GM03348 (cell line): ENCODE measurements around the gene OPRL1.
"Not testable (repeated sequence)": the region's sequence is repeated elsewhere in the genome, so short reads cannot be mapped to it uniquely, and the experiment has no call there.

ENCODE experiments used
- DNase-seq: peaks from one replicate; pipeline ENCODE4 v3.0.0; 2012; ENCODE audit warnings: low spot score

The OPRL1 gene

DNA sequence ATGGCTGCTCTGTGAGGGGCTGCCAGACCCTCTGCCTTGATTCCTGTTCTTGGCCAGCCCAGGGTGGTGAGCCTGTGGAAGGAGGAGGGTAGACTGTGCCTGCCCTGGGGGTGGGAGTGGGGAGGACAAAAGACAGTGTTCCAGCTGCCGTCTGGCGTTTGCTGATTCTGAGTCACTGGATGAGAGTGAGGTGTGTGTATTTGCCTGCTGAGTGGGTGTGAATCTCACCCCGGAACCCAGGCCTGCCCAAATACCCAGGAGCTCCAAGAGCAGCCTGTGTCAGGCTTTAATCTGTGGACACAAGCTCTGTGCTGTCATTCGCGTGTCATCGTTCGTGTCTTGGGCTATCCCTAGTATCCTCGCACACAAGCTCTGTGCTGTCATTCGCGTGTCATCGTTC, 6.9 kb downstream of the OPRL1 start:
- no peak for DNase-seq

- DNase-seq, result not testable (repeated sequence)
Observed at GRCh38 chr20:64087226-64087825, 7.4 kb downstream of the OPRL1 start.

- DNase-seq, result not testable (repeated sequence)
Observed at GRCh38 chr20:64088586-64088985, 8.7 kb downstream of the OPRL1 start.

DNA sequence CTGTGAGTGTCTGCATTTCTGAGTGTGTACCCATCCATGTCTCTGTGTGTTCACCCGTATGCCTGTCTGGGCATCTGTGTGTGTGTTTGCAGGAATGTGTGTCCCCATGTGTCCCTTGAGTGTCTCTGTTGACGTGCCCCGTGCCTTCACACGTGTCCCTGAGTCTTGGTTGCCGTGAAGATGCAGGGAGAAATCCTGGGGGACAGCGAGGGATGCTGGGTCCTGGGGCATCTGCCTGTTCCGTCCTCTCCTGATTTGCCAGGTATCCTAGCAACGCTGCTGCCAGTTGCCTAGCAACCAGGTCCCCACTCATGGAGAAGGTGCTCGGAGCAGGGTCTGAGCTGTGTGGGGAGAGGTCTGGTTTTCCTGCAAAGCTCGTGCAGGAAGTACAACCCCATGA, 10.3 kb downstream of the OPRL1 start:
- DNase-seq, result no peak

GRCh38 chr20:64091340-64091739, 11.5 kb downstream of the OPRL1 start:
- DNase-seq, result no peak

GRCh38 chr20:64091770-64092169, 11.9 kb downstream of the OPRL1 start:
- no peak for DNase-seq

DNA sequence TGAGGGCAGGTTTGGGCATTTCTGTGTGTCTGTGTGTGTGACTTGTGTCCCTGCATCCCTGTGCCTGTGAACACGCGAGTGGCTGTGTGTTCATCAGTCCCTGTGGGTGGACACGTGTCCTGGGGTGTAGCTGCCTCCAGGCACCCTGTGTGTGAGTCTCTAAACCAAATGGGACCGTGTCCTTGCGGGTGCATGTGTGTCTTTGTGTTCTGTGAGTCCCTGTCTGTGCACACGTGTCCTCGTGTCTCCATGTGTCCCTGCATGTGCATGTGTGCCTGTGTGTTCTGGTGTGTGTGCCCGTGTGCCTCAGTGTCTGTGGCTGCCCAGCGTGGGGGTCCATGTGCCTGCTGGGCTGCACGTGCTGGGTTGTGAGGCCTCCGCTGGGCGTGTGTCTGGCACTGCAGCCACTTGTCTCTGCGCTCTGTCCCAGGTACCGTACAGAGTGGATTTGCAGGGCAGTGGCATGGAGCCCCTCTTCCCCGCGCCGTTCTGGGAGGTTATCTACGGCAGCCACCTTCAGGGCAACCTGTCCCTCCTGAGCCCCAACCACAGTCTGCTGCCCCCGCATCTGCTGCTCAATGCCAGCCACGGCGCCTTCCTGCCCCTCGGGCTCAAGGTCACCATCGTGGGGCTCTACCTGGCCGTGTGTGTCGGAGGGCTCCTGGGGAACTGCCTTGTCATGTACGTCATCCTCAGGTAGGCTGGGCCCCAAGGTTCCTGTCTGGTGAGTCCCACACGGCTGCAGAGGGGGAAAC, 12.6 kb downstream of the OPRL1 start:
- DNase-seq, result no peak

GRCh38 chr20:64093013-64093503, 13.2 kb downstream of the OPRL1 start:
- no peak for DNase-seq

DNA sequence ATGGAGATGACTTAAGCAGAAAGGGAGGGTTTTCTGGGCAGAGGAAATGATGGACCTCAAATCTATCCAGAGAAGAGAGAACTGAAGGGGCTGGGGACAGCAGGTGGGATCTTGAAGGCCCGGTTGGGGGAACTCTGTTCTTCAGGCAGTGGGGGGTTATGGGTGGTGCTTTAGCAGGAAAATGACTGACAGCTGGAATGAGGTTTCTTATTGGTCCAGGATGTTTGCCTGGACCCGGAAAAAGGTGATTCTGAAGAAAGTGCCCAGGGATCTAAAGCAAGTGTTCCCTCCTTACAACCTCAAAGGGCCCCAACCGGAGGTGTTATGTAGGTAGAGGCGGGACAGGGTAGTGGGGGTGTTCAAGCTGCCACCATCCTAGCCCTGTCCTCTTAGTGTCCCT, 15.6 kb downstream of the OPRL1 start:
- no peak for DNase-seq

DNA sequence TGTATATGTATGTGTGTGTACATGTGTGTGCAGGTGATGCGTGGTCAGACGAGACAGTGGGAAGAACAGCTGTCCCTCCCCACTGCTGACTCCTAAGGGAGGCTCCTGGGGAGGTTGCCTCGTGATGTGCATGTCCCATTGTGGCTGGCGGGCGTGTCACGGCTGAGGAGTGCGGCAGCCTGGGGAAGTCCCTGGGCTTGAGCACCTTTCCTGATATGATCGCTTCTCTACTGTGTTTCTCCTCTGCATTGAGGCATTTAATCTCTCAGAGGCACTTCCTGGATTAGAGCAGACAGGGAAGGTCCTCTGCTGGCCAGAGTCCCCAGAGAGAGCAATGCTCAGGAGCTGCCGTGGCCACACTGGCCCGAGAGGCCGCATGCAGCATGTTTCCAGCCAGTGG, 16.0 kb downstream of the OPRL1 start:
- no peak for DNase-seq

DNA sequence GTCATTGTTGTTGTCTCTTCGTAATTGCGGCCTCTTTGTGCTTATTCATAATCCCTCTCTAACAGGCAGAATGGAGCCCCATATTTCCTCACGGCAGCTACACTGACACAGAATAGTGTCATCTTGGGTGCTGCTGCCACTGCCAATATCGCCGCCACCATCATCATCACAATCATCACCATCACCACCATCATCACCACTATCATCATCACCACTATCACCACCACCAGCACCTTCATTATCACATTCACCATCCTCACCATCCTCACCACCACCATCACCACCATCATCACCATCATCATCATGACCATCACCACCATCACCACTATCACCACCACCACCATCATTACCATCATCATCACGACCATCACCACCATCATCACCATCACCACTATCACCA, 16.7 kb downstream of the OPRL1 start:
- DNase-seq, result no peak

DNA sequence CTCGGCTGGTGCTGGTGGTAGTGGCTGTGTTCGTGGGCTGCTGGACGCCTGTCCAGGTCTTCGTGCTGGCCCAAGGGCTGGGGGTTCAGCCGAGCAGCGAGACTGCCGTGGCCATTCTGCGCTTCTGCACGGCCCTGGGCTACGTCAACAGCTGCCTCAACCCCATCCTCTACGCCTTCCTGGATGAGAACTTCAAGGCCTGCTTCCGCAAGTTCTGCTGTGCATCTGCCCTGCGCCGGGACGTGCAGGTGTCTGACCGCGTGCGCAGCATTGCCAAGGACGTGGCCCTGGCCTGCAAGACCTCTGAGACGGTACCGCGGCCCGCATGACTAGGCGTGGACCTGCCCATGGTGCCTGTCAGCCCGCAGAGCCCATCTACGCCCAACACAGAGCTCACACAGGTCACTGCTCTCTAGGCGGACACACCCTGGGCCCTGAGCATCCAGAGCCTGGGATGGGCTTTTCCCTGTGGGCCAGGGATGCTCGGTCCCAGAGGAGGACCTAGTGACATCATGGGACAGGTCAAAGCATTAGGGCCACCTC, 18.7 kb downstream of the OPRL1 start:
- DNase-seq, result no peak

- DNase-seq, result no peak
Observed at GRCh38 chr20:64099086-64099786, 19.4 kb downstream of the OPRL1 start.

DNA sequence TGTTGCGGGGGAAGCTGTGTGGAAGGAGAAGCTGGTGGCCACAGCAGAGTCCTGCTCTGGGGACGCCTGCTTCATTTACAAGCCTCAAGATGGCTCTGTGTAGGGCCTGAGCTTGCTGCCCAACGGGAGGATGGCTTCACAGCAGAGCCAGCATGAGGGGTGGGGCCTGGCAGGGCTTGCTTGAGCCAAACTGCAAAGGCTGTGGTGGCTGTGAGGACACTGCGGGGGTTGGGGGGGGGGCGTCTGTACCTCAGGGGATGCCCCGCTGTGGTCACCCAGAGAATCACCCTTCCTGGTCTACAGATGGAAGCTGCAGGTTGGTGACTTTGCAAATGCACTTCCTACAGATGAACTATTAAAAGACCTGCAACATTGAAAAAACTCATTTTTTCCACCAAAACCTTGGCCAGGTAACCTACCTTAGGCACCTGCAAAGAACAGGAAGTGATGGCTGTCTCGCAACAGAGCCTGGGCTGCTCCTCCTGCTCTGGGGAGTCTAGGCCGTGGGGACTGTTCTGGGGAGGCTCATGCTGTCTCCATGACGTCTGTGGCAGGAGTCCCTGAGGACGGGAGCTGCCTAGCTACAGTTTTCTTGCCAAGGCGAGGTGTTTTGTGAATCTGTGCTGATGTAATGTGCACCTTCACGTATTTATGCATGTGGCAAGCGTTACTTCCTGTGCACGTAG, 20.1 kb downstream of the OPRL1 start:
- DNase-seq, result no peak

DNA sequence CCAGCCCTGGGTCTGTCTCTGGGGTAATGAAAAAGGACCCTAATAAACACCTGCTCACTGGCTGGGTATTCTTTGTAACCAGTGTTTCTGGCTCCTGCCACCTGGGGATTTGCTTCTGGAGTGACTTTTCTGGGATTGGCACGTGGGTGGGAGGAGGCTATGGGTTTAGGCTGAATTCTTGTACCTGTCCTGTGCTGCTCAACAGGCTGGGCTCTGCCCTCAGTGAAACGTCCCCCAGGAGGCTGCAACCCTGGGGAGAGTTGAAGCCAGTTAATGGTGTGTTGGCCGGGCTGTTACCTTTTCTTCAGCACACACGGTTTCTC, 20.6 kb downstream of the OPRL1 start:
- DNase-seq, result no peak

DNA sequence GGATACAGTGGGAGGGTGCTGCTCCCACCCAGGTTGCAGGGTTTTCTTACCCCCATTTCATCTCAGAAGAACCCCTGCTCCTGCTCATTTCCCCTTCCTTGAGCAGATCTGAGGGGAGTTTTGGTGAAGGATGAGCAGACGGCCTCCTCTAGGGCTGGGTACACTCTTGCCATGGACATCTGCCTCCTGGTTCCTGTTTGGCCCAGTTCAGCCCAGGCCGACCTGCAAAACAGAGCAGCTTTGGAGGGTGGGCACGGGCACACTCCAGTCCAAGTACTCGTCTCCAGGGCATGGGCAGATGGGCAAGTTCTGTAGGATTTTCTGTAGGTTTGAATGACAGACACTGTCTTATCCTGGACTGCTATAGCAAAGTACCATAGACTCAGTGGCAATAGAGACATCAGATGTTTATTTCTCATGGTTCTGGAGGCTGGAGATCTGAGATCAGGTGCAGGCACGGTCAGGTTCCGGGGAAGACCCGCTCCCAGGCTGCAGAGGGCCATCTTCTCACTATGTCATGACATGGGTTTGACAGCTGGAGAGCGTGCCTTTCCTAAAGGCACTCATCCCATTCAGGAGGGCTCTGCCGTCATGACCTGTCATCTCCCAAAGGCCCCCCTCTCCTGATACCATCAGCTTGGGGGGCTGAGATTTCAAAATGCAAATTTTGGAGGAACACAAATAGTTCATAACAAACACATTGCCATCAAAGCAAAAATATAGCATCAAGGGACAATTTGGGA, 21.2 kb downstream of the OPRL1 start:
- no peak for DNase-seq

- peak; percentile 70 for DNase-seq
Observed at GRCh38 chr20:64101731-64102621, 22.1 kb downstream of the OPRL1 start.

DNA sequence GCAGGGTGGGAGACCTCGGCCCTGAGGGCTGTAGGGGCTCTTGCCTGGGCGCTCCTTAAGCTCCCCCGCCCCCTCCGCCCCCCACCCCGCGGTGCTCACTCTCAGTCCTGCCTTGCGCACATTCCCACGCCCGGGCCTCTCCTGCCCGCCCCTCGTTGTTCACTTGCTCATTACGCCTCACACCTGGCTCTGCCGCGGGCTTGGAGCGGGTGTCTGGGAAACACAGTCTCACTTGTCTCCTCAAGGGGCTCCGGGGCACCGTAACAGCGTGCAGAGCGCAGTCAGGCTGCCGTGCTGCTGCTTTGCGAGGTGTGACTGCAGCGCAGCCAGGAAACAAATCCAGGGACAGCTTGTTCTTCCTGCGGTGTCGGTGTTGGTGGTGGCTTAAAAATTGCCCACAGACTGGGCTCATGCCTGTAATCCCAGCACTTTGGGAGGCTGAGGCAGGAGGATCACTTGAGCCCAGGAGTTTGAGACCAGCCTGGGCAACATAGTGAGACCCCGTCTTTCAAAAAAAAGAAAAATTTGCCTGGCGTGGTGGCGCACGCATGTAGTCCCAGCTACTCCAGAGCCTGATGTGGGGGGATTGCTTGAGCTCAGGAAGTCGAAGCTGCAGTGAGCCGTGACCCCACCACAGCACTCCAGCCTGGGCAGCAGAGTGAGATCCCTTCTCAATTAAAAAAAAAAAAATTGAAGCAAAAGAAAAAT, 22.9 kb downstream of the OPRL1 start:
- no peak for DNase-seq

GRCh38 chr20:64103871-64104666, 24.2 kb downstream of the OPRL1 start:
- DNase-seq, result no peak
